Transverse colon (tissue), 4 donors: Measurements from ENCODE around the gene PHAF1. TPM values are rescaled to one million over a fixed set of nuclear protein-coding genes. Genes with fewer than 3 reads are reported as not detected.
A peak's percentile ranks its signal among the peaks of the same experiment; 100 is the strongest.

ENCODE experiments used
- DNase-seq: peaks from one replicate; pipeline ENCODE4 v3.0.0-alpha.2; 2019
- H3K27ac ChIP-seq, 4 donors: fragments of 200-600 bp; sonication (generic); 2 replicates each; pipeline ENCODE4 v1.5.1; 2016 to 2018; ENCODE audit warnings: inconsistent platforms in 4 of 4
- H3K27me3 ChIP-seq: fragments of 200-600 bp; sonication (generic); 2 replicates; pipeline ENCODE4 v1.5.1; 2017; ENCODE audit warnings: inconsistent platforms
- H3K36me3 ChIP-seq, 4 donors: fragments of 200-600 bp; sonication (generic); 2 replicates each; pipeline ENCODE4 v1.5.1; 2017 to 2019; ENCODE audit warnings: inconsistent platforms in 4 of 4
- H3K4me1 ChIP-seq, 4 donors: fragments of 200-600 bp; sonication (generic); 2 replicates each; pipeline ENCODE4 v1.5.1; 2017 to 2020; ENCODE audit warnings: inconsistent platforms in 4 of 4
- H3K4me3 ChIP-seq, 4 donors: fragments of 200-600 bp; sonication (generic); 1 replicate in 1 of 4; 2 replicates in 3 of 4; pipeline versions ENCODE4 v1.5.1 to v1.6.1; 2017 to 2019; ENCODE audit warnings: inconsistent platforms in 4 of 4
- H3K9me3 ChIP-seq, 2 donors: fragments of 200-600 bp; sonication (generic); 2 replicates each; pipeline ENCODE4 v1.5.1; 2017 to 2019; ENCODE audit warnings: inconsistent platforms in 2 of 2
- CTCF ChIP-seq, 5 experiments: fragments of 200-600 bp in 3 of 5; fragments of 450-650 bp in 2 of 5; sonication (generic) in 3 of 5; IDR thresholded peaks; 1 replicate in 2 of 5; 2 replicates in 3 of 5; pipeline ENCODE4 v1.5.1; 2016 to 2017; ENCODE audit warnings: antibody characterized with exemption in 5 of 5, inconsistent platforms in 3 of 5, mild to moderate bottlenecking in 2 of 5, moderate library complexity in 1 of 5
- EP300 ChIP-seq: sonication (generic); formaldehyde crosslinking; IDR thresholded peaks from one replicate; pipeline ENCODE4 v1.6.1; 2017; ENCODE audit warnings: antibody characterized with exemption, low read depth
- POLR2A ChIP-seq: fragments of 450-650 bp; IDR thresholded peaks from one replicate; pipeline ENCODE4 v1.6.1; 2016; ENCODE audit warnings: antibody characterized with exemption, mild to moderate bottlenecking, moderate library complexity
- POLR2AphosphoS5 ChIP-seq, 3 donors: sonication (generic); formaldehyde crosslinking; IDR thresholded peaks; one replicate each; pipeline ENCODE4 v1.6.1; 2016; ENCODE audit warnings: antibody characterized with exemption in 3 of 3
- WGBS, 2 donors: methylation state at CpG; one replicate each; pipeline ENCODE4 v1.1.5; 2018; ENCODE audit warnings: low coverage in 1 of 2; 5-methylcytosine and 5-hydroxymethylcytosine counted together
- in situ Hi-C, 4 donors: fragments of 200-750 bp; cut with MboI; loops; one replicate each; pipeline versions ENCODE4 v1.15.0 to v1.15.1; 2017; ENCODE audit warnings: low sequenced_read_pairs in 3 of 4, low pct_ligation_motif_present in 1 of 4, low pct_unique_long_range_greater_than_20kb in 1 of 4
- intact Hi-C: fragments of 100-400 bp; cut with DNase I; formaldehyde crosslinking; loops from one replicate; pipeline ENCODE4 v1.15.1; 2023; ENCODE audit warnings: low total_unique reads
- total RNA-seq, 4 donors: library from RNA; depleted of rRNA; stranded (reverse); fragments of >200 nt; gene quantifications; one replicate each; pipeline ENCODE4 v1.1.0, GENCODE V29; 2016

Gene PHAF1
- total RNA-seq, 4 donors from 2014 or later: 13.3 to 23.8 (median 17.7) TPM

GRCh38 chr16:67183627-67184452, 74.1 kb downstream of the PHAF1 start, which contains the start of gene MATCAP1:
Gene MATCAP1, minus strand, starts transcription at chr16:67183963. Its CDS starts 3,353 bp downstream, at chr16:67180610.
- WGBS, 2 donors: 0% methylated on average over 58 of the region's 77 CpGs; no CpG with 5 or more reads in 1 of the 2 donors
- intact Hi-C loops: loop anchor here (2.0 kb wide), 1 partner anchor 25 kb away; the partner anchor contains the start of genes FBXL8 and TRADD
- H3K27me3 ChIP-seq: no peaks in the 10 kb centered on the region
- in situ Hi-C loops: no loop called here
- H3K27ac ChIP-seq: peak within 1 kb of the TSS; percentile 93 to 96 (median 94)
- no peaks in the 10 kb centered on the region for H3K36me3 ChIP-seq
- H3K4me3 ChIP-seq: peak within 1 kb of the TSS; percentile 52 to 77 (median 70)
- TF ChIP-seq EP300: peak; percentile 53
- peak; percentile 57 to 81 (median 58) for TF ChIP-seq POLR2AphosphoS5 (IDR thresholded peaks at IDR 0.05)
- TF ChIP-seq CTCF (IDR thresholded peaks at IDR 0.05): peak in 1 of 5 experiments; percentile 5
- TF ChIP-seq POLR2A: peak; percentile 77
- H3K9me3 ChIP-seq: no peaks in the 10 kb centered on the region
- DNase-seq: peak; percentile 95
- H3K4me1 ChIP-seq: peaks cover 13 to 36% (median 25%) of the 10 kb centered on the region in 4 donors

- intact Hi-C loops: loop anchor here (2.0 kb wide), 1 partner anchor 26 kb away; the partner anchor contains the start of genes FBXL8 and TRADD
- no peak for DNase-seq
- TF ChIP-seq POLR2AphosphoS5 (IDR thresholded peaks at IDR 0.05) (no peak), POLR2A (no peak), EP300 (no peak), CTCF (IDR thresholded peaks at IDR 0.05) (no peak)
- H3K4me1 ChIP-seq: peaks cover 12 to 32% (median 23%) of the 10 kb centered on the region in 4 donors
- H3K27ac ChIP-seq: peak overlapping the region; percentile 93 to 96 (median 94)
- in situ Hi-C loops: no loop called here
- no peaks in the 10 kb centered on the region for H3K36me3 ChIP-seq
- no peaks in the 10 kb centered on the region for H3K9me3 ChIP-seq
- peak overlapping the region; percentile 52 to 77 (median 70) for H3K4me3 ChIP-seq
- no peaks in the 10 kb centered on the region for H3K27me3 ChIP-seq
- WGBS, 2 donors: 9 to 20% methylated on average over 1 to 31 of the region's 59 CpGs
Measured at GRCh38 chr16:67184453-67184994, 74.8 kb downstream of the PHAF1 start.

- TF ChIP-seq POLR2AphosphoS5 (IDR thresholded peaks at IDR 0.05): peak in 2 of 3 donors; percentile 60 to 66
- TF ChIP-seq EP300: no peak
- peak; percentile 76 to 89 (median 81) for TF ChIP-seq CTCF (IDR thresholded peaks at IDR 0.05)
- TF ChIP-seq POLR2A: no peak
- intact Hi-C loops: loop anchor here (2.0 kb wide), 1 partner anchor 26 kb away; the partner anchor contains the start of genes FBXL8 and TRADD
- Histone ChIP-seq H3K36me3 (no peaks in the 10 kb centered on the region), H3K27ac (peak overlapping the region; percentile 93 to 96 (median 94)), H3K27me3 (no peaks in the 10 kb centered on the region), H3K9me3 (no peaks in the 10 kb centered on the region), H3K4me3 (peak overlapping the region in 3 of 4 donors; percentile 52 to 77 (median 64)), H3K4me1 (peaks cover 12 to 32% (median 23%) of the 10 kb centered on the region in 4 donors)
- in situ Hi-C loops: no loop called here
- peak; percentile 94 for DNase-seq
- 32% methylated on average over 29 of the region's 43 CpGs; no CpG with 5 or more reads in 1 of the 2 donors for WGBS, 2 donors
Measured at GRCh38 chr16:67184995-67185650, 75.4 kb downstream of the PHAF1 start.
